CD8-positive, alpha-beta memory T cell (primary cell): Measurements from ENCODE around the gene MAPK12. TPM values are rescaled to one million over a fixed set of nuclear protein-coding genes. Genes with fewer than 3 reads are reported as not detected.
A peak's percentile ranks its signal among the peaks of the same experiment; 100 is the strongest.

Experiments used
- CTCF ChIA-PET: fragments of 350-600 bp; sonication (Branson Sonifier 250); formaldehyde crosslinking; loops from one replicate; lab custom pipeline; 2021; ENCODE audit warnings: antibody characterized with exemption; lab: Charles Lee
- POLR2A ChIA-PET: fragments of 350-600 bp; sonication (Branson Sonifier 250); formaldehyde crosslinking; loops from one replicate; lab custom pipeline; 2021; ENCODE audit warnings: antibody characterized with exemption; lab: Charles Lee
- DNase-seq, 5 donors: peaks; one replicate each; pipeline versions ENCODE4 v3.0.0 to v3.0.0-alpha.2; 2020 to 2022; ENCODE audit warnings: mixed read lengths in 1 of 5
- H3K27ac ChIP-seq: one replicate; pipeline ENCODE4 v1.7.0; 2013; ENCODE audit warnings: low read depth, mild to moderate bottlenecking, low read length, moderate library complexity
- H3K27me3 ChIP-seq: 2 replicates; pipeline ENCODE4 v1.7.0; 2013; ENCODE audit warnings: low read length, mild to moderate bottlenecking; ENCODE audit not compliant: insufficient read depth, poor library complexity, severe bottlenecking
- H3K36me3 ChIP-seq: 2 replicates; pipeline ENCODE4 v1.7.0; 2013; ENCODE audit warnings: mild to moderate bottlenecking, low read length, moderate library complexity; ENCODE audit not compliant: insufficient read depth
- H3K4me1 ChIP-seq: 2 replicates; pipeline ENCODE4 v1.7.0; 2013; ENCODE audit warnings: mild to moderate bottlenecking, low read length, moderate library complexity; ENCODE audit not compliant: insufficient read depth
- H3K4me3 ChIP-seq: 2 replicates; pipeline ENCODE4 v1.7.0; 2013; ENCODE audit warnings: mild to moderate bottlenecking, low read length
- H3K9me3 ChIP-seq: 2 replicates; pipeline ENCODE4 v1.7.0; 2013; ENCODE audit warnings: mild to moderate bottlenecking, low read length
- H3K27ac Mint-ChIP-seq, 8 donors: one replicate each; pipeline ENCODE4 v1.8.0; 2020 to 2021; ENCODE audit warnings: mixed read lengths in 8 of 8, mild to moderate bottlenecking in 6 of 8, inconsistent platforms in 3 of 8, moderate library complexity in 3 of 8
- H3K27me3 Mint-ChIP-seq, 2 donors: one replicate each; pipeline ENCODE4 v1.8.0; 2020 to 2021; ENCODE audit warnings: mixed read lengths in 2 of 2, mild to moderate bottlenecking in 1 of 2, moderate library complexity in 1 of 2
- H3K36me3 Mint-ChIP-seq, 3 donors: one replicate each; pipeline ENCODE4 v1.8.0; 2020 to 2021; ENCODE audit warnings: mixed read lengths in 3 of 3, inconsistent platforms in 1 of 3, mild to moderate bottlenecking in 1 of 3
- H3K4me1 Mint-ChIP-seq, 3 donors: one replicate each; pipeline ENCODE4 v1.8.0; 2020 to 2021; ENCODE audit warnings: mixed read lengths in 3 of 3, inconsistent platforms in 1 of 3, mild to moderate bottlenecking in 1 of 3
- H3K4me3 Mint-ChIP-seq, 7 donors: one replicate each; pipeline ENCODE4 v1.8.0; 2020 to 2021; ENCODE audit warnings: mixed read lengths in 7 of 7, mild to moderate bottlenecking in 6 of 7, moderate library complexity in 4 of 7, inconsistent platforms in 2 of 7
- H3K9me3 Mint-ChIP-seq, 5 donors: one replicate each; pipeline ENCODE4 v1.8.0; 2020 to 2022; ENCODE audit warnings: mixed read lengths in 5 of 5, mild to moderate bottlenecking in 3 of 5, moderate library complexity in 2 of 5, inconsistent platforms in 1 of 5
- polyA plus RNA-seq: library from polyadenylated mRNA; unstranded; fragments of 300-500 nt; fragmentation: Illumina TruSeq; gene quantifications from one replicate; pipeline ENCODE4 v1.2.3, GENCODE V29; 2021
- total RNA-seq, 2 experiments: library from RNA; stranded (reverse); gene quantifications; one replicate each; pipeline ENCODE4 v1.2.3, GENCODE V29; 2021

Gene MAPK12
- total and polyA plus RNA-seq, 3 experiments from 2014 or later: 0.03 to 9.7 (median 9.3) TPM

DNA sequence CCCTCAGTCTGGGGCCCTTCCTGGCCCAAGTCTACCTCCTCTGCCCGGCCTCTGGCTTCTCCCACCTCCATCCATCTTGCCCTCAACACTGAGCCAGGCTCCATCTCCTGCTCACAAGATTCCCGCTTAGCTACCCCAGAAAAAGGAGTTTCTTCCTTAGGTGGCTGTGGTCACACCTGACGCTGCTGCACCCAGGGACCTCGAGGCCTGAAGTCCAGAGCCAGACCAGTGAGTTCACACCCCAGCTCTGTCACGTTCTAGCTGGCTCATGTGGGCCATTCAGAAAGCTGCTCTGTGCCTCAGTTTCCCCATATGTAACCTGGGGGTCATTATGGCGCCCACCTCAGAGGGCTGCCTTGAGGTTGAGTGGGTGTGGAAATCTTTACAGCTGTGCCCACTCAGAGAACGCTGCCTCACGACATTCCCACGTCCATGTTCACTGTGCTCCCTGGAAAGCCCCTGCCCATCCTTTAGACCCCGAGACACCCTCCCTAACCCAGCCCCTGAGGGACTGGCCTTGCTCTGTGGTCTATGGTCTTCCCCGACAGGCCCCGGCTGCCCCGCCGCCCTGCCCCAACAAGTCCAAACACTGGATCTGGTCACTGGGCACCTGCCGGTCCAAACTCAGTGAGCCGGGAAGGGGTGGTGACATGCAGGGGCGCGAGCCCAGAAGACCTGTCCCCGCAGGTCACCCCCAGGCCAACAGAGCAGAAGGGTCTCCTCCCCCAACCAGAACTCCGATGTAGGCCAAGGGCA, 36.2 kb upstream of the MAPK12 start:
- ChIA-PET CTCF (interaction anchor here (1.6 kb wide), 1 partner anchor 21 kb away, joined by 4 read pairs; no protein-coding TSS in a partner anchor), POLR2A (no interaction called here)
- peak overlapping the region in 1 of 7 donors; percentile 37 for H3K4me3 Mint-ChIP-seq
- peak overlapping the region in 2 of 8 donors; percentile 82 to 90 for H3K27ac Mint-ChIP-seq
- H3K4me3 ChIP-seq: no peak overlapping the region
- H3K27ac ChIP-seq: no peak overlapping the region
- no peak for DNase-seq
- no peaks in the 10 kb centered on the region for H3K9me3 ChIP-seq
- H3K9me3 Mint-ChIP-seq: no peaks in the 10 kb centered on the region
- H3K4me1 Mint-ChIP-seq: peaks cover 0 to 2% (median 0%) of the 10 kb centered on the region in 3 donors
- no peaks in the 10 kb centered on the region for H3K27me3 ChIP-seq
- no peaks in the 10 kb centered on the region for H3K36me3 Mint-ChIP-seq
- no peaks in the 10 kb centered on the region for H3K36me3 ChIP-seq
- no peaks in the 10 kb centered on the region for H3K4me1 ChIP-seq
- H3K27me3 Mint-ChIP-seq: peaks cover 8 to 22% of the 10 kb centered on the region in 2 donors

DNA sequence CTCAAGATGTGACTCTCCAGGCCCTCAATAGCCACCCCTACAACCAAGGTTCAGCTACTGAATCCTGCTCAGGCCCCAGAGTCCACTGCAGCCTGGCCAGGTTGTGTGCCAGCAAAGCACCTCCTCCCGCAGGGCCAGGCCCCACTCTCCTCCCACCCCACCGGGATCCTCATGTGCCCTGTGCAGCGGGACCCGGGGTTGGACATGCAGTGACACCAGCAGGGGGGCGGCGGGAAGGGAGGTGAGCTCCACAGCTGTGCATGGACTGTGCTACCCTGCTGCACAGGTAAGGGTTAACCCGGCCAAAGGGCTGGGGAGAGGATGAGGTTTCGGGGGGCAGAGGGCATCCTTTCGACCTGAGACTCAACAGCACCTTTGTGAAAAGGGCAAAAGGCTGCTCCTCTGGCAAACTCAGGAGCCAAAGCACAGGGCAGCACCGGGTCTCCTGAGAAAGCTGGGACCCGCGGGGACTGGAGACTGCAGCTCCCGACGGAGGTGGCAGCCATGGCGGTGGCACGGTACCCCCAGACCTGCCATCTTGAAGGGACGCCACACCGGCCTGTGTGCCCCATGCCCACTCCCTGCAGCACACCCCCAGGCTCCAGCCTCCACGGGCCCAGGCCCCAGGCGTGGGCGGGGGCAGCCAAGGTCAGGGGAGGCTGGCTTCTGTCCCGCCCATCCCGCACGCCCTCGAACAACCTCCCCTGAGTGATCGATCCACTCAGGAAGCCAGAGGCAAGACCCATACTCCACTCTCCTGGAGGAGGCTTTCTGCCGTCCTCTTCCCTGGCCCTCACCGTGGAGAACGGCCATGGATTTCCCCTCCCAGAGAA, 35.4 kb upstream of the MAPK12 start:
- Histone ChIP-seq H3K4me1 (no peaks in the 10 kb centered on the region), H3K4me3 (no peak overlapping the region), H3K27ac (no peak overlapping the region), H3K27me3 (no peaks in the 10 kb centered on the region), H3K9me3 (no peaks in the 10 kb centered on the region), H3K36me3 (no peaks in the 10 kb centered on the region)
- no peak for DNase-seq
- POLR2A ChIA-PET: no interaction called here
- Mint-ChIP-seq H3K27ac (peak overlapping the region in 1 of 8 donors; percentile 68), H3K4me1 (peaks cover 0 to 5% (median 0%) of the 10 kb centered on the region in 3 donors), H3K27me3 (peaks cover 6 to 28% of the 10 kb centered on the region in 2 donors), H3K36me3 (no peaks in the 10 kb centered on the region), H3K9me3 (peaks cover 0 to under 1% (median 0%) of the 10 kb centered on the region in 5 donors), H3K4me3 (no peak overlapping the region)
- CTCF ChIA-PET: no interaction called here

DNA sequence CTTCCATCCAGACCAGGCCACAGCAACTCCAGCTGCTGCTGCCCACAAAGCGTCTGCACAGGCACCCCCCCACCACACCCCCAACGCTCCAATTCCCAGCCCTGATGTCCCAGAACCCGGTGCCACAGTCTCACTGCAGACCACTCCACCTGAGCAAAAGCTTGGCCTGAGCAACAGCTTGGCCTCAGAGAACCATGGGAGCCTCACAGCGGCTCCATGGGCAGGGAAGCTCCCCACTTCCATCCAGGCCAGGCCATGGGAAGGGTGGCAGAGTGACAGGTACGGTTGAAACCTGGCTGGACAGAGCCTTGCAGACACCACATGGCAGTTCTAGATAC, 32.8 kb upstream of the MAPK12 start:
- Mint-ChIP-seq H3K9me3 (peaks cover 0 to 2% (median 0%) of the 10 kb centered on the region in 5 donors), H3K27me3 (peaks cover 6 to 34% of the 10 kb centered on the region in 2 donors), H3K4me1 (peaks cover 0 to 5% (median 0%) of the 10 kb centered on the region in 3 donors), H3K36me3 (no peaks in the 10 kb centered on the region), H3K27ac (no peak overlapping the region), H3K4me3 (no peak overlapping the region)
- Histone ChIP-seq H3K4me3 (no peak overlapping the region), H3K9me3 (no peaks in the 10 kb centered on the region), H3K4me1 (no peaks in the 10 kb centered on the region), H3K36me3 (no peaks in the 10 kb centered on the region), H3K27ac (no peak overlapping the region), H3K27me3 (peaks cover 9% of the 10 kb centered on the region)
- DNase-seq: no peak
- ChIA-PET CTCF (interaction anchor here (1.3 to 1.6 kb wide), 2 partner anchors 13 to 47 kb away, joined by 3 read pairs; partner anchors contain the start of gene PLXNB2), POLR2A (no interaction called here)

DNA sequence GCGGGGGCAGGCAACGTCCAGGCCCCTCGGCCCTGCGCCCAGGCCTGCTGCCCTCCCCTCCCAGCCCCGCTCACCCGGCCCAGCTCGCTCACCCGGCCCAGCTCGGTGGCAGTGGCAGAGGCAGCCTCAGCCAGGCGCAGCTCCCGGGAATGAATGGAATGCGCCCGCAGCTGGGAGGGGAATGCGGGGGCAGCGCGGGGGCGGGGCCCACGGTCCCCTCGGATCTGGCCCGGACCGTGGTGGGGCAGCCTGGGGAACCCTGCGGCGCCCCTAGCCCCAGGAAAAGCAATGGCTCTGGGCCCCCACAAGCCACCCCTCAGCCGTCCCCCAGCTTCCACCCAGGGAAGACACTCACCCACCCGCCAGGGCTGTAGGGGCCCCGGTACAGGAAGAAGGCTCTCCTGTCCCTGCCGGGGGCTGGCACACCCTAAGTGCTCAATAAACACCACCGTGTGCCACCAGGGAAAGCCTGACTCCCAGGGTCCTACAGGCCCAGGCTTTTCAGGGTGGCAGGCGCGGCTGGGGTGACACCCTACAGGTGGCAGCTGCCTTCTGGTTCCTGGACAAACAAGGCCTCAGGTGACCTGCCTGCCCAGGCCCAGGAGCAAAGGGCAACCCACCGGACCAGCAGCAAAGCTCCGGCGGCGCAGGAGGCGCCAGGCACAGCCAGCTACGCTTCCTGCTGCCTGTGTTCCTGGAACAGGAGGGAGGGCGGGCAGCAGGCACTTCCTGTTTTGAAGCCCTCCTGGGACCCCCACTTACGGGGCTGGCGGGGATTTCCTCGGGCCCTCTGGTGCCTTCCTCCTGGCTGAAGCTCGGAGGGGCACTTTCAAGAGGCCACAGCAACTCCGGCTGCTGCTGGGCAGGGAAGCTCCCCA, 32.2 kb upstream of the MAPK12 start:
- ChIA-PET POLR2A (no interaction called here), CTCF (interaction anchor here (1.3 to 1.6 kb wide), 2 partner anchors 14 to 48 kb away, joined by 3 read pairs; partner anchors contain the start of gene PLXNB2)
- Mint-ChIP-seq H3K27ac (no peak overlapping the region), H3K4me3 (no peak overlapping the region), H3K9me3 (peaks cover 0 to 2% (median 0%) of the 10 kb centered on the region in 5 donors), H3K36me3 (no peaks in the 10 kb centered on the region), H3K27me3 (peaks cover 4 to 33% of the 10 kb centered on the region in 2 donors), H3K4me1 (peaks cover 0 to 5% (median 0%) of the 10 kb centered on the region in 3 donors)
- H3K4me1 ChIP-seq: no peaks in the 10 kb centered on the region
- peak in 1 of 5 donors; percentile 30 for DNase-seq
- no peaks in the 10 kb centered on the region for H3K9me3 ChIP-seq
- H3K36me3 ChIP-seq: no peaks in the 10 kb centered on the region
- H3K4me3 ChIP-seq: no peak overlapping the region
- H3K27ac ChIP-seq: no peak overlapping the region
- H3K27me3 ChIP-seq: peaks cover 9% of the 10 kb centered on the region

DNA sequence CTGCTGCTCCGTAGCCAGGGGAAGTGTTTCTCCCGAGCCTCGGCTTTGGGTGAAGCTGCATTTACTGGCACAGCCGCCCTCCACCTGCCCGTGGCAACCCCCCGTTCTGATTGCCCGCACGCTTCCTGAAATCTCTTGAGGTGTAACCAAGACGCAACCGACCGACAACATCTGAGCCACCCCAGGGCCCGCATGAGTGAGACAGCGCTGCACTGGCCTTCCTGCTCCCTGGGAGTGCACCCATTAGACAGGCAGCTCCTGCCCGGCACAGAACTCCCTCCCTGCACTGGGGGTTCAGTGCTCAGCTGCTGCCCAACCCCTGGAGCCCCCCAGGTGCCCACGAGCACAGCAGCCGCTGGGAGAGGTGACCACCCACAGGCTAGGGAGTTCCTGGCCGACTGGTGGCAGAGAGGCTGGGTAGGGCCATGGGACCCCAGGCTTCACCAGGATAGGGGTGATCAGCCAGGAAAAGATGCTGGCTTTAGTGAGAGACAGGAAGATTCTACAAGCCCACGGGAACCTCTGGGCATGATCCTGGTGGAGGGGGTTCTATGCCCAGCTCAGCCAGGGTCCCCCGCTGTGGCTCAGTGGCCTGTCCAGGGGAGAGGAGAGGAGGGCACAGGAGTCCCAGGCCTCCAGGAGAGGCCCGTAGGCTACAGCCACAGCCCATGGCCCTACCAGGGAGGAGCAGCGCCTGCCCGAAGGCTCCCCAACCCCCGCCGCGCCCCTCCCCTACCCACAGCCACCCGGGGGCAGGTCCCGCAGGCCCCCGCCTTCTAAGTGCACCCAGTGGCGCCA, 31.4 kb upstream of the MAPK12 start:
- H3K27ac ChIP-seq: no peak overlapping the region
- no peak overlapping the region for H3K4me3 ChIP-seq
- H3K36me3 ChIP-seq: no peaks in the 10 kb centered on the region
- Mint-ChIP-seq H3K36me3 (no peaks in the 10 kb centered on the region), H3K27ac (no peak overlapping the region), H3K9me3 (peaks cover 0 to 2% (median 0%) of the 10 kb centered on the region in 5 donors), H3K4me3 (no peak overlapping the region), H3K4me1 (peaks cover 0 to 5% (median 0%) of the 10 kb centered on the region in 3 donors), H3K27me3 (peaks cover 4 to 28% of the 10 kb centered on the region in 2 donors)
- ChIA-PET POLR2A (no interaction called here), CTCF (interaction anchor here (1.6 kb wide), 1 partner anchor 14 kb away, joined by 3 read pairs; the partner anchor contains the start of gene PLXNB2)
- no peaks in the 10 kb centered on the region for H3K4me1 ChIP-seq
- no peaks in the 10 kb centered on the region for H3K9me3 ChIP-seq
- H3K27me3 ChIP-seq: peaks cover 9% of the 10 kb centered on the region
- DNase-seq: peak in 1 of 5 donors; percentile 39

DNA sequence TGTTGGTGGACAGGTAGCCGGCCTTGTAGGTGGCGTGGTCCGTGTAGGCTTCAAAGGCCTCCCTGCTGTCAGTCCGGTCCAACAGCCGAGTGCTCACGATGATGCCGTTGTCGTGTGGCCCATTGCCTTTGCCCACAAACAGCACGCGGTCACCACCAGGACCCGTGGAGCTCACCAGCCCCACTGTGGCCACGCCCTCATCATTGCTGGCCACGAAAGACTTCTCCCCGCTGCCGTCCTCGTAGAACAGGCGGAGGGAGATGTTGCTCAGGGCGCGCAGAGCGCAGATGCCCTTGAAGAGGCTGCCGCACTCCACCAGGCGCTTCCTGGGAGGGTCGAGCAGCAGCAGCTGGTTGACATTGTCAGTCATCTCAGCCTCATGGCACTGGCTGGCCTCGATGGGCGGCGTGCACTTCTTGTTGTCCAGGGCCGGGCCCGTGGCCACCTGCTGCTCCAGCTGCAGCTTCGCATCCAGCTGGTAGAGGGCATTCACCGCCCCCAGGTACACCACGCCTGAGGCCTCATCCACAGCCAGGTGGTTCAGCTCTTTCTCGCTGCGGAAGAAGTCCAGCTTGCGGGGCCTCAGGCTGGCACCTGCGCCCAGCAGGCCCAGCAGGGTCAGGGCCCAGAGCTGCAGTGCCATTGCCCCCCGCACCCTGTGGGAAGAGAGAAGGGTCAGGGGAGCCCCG, 28.6 kb upstream of the MAPK12 start:
- no peak overlapping the region for H3K4me3 Mint-ChIP-seq
- Histone ChIP-seq H3K36me3 (no peaks in the 10 kb centered on the region), H3K4me3 (no peak overlapping the region), H3K27ac (no peak overlapping the region), H3K27me3 (peaks cover 9% of the 10 kb centered on the region), H3K4me1 (no peaks in the 10 kb centered on the region), H3K9me3 (no peaks in the 10 kb centered on the region)
- no peaks in the 10 kb centered on the region for H3K36me3 Mint-ChIP-seq
- POLR2A ChIA-PET: no interaction called here
- CTCF ChIA-PET: no interaction called here
- peaks cover 0 to 5% (median 0%) of the 10 kb centered on the region in 3 donors for H3K4me1 Mint-ChIP-seq
- H3K27me3 Mint-ChIP-seq: peaks cover 1 to 17% of the 10 kb centered on the region in 2 donors
- H3K27ac Mint-ChIP-seq: no peak overlapping the region
- no peak for DNase-seq
- peaks cover 0 to 2% (median 0%) of the 10 kb centered on the region in 5 donors for H3K9me3 Mint-ChIP-seq
